Hepatocyte (in vitro differentiated cells): Measurements from ENCODE around the gene PLCL2. TPM values are rescaled to one million over a fixed set of nuclear protein-coding genes. Genes with fewer than 3 reads are reported as not detected.

ENCODE experiments used
- DNase-seq: peaks from one replicate; pipeline ENCODE4 v3.0.0-alpha.2; 2016; ENCODE audit warnings: low spot score
- H2AFZ ChIP-seq: fragments of 200-600 bp; sonication (generic); 2 replicates; pipeline ENCODE4 v1.6.0; 2016; ENCODE audit warnings: antibody characterized with exemption, mild to moderate bottlenecking
- H3K27ac ChIP-seq: fragments of 200-600 bp; sonication (generic); 2 replicates; pipeline ENCODE4 v1.5.1; 2016; ENCODE audit warnings: mild to moderate bottlenecking
- H3K27me3 ChIP-seq: fragments of 200-600 bp; sonication (generic); 2 replicates; pipeline ENCODE4 v1.6.1; 2016
- H3K36me3 ChIP-seq: fragments of 200-600 bp; sonication (generic); replicated peaks from 2 replicates; pipeline ENCODE4 v1.5.1; 2016; ENCODE audit warnings: low read depth; ENCODE audit not compliant: insufficient read depth
- H3K4me1 ChIP-seq: fragments of 200-600 bp; sonication (generic); 2 replicates; pipeline ENCODE4 v1.5.1; 2016; ENCODE audit warnings: mild to moderate bottlenecking, moderate library complexity; ENCODE audit not compliant: insufficient read depth
- H3K4me2 ChIP-seq: fragments of 200-600 bp; sonication (generic); 2 replicates; pipeline ENCODE4 v1.6.0; 2016
- H3K4me3 ChIP-seq: fragments of 200-600 bp; sonication (generic); 2 replicates; pipeline ENCODE4 v1.5.1; 2016; ENCODE audit warnings: mild to moderate bottlenecking
- H3K79me2 ChIP-seq: fragments of 200-600 bp; sonication (generic); 2 replicates; pipeline ENCODE4 v1.6.0; 2017; ENCODE audit warnings: mild to moderate bottlenecking
- H3K9me2 ChIP-seq: fragments of 200-600 bp; sonication (generic); replicated peaks from 2 replicates; pipeline ENCODE4 v1.6.0; 2017; ENCODE audit warnings: mild to moderate bottlenecking; ENCODE audit not compliant: insufficient read depth
- H3K9me3 ChIP-seq: fragments of 200-600 bp; sonication (generic); 2 replicates; pipeline ENCODE4 v1.5.1; 2016; ENCODE audit warnings: low read depth, mild to moderate bottlenecking
- H4K20me1 ChIP-seq: fragments of 200-600 bp; sonication (generic); 2 replicates; pipeline ENCODE4 v1.6.0; 2016; ENCODE audit warnings: mild to moderate bottlenecking; ENCODE audit not compliant: insufficient read depth, poor library complexity, severe bottlenecking
- CTCF ChIP-seq: fragments of 200-600 bp; sonication (generic); IDR thresholded peaks from 2 replicates; pipeline ENCODE4 v1.5.1; 2016; ENCODE audit warnings: antibody characterized with exemption, mild to moderate bottlenecking; ENCODE audit not compliant: poor library complexity
- EZH2 ChIP-seq: fragments of 200-600 bp; sonication (generic); IDR thresholded peaks from 2 replicates; pipeline ENCODE4 v1.6.1; 2016; ENCODE audit warnings: antibody characterized with exemption, mild to moderate bottlenecking, borderline replicate concordance
- EZH2phosphoT487 ChIP-seq: fragments of 200-600 bp; sonication (generic); IDR thresholded peaks from one replicate; pipeline ENCODE4 v1.6.1; 2018; ENCODE audit warnings: antibody characterized with exemption, mild to moderate bottlenecking, low read depth, moderate library complexity; ENCODE audit not compliant: unreplicated experiment, severe bottlenecking
- WGBS: methylation state at CpG from one replicate; pipeline ENCODE4 v1.1.6; 2016; ENCODE audit warnings: low lambda C conversion rate; ENCODE audit errors: missing lambda C conversion rate; 5-methylcytosine and 5-hydroxymethylcytosine counted together
- polyA plus RNA-seq: library from polyadenylated mRNA; unstranded; fragments of >200 nt; fragmentation: Nextera tagmentation; extraction: Ambion mirVana; gene quantifications from 2 replicates; pipeline ENCODE4 v1.2.1, GENCODE V29; 2016
- total RNA-seq: library from RNA; depleted of rRNA; stranded (reverse); fragments of >200 nt; gene quantifications from 2 replicates; pipeline ENCODE4 v1.2.3, GENCODE V29; 2014

The PLCL2 gene
- total and polyA plus RNA-seq, 2 experiments from 2014 or later: 3.2 to 14.2 TPM

DNA sequence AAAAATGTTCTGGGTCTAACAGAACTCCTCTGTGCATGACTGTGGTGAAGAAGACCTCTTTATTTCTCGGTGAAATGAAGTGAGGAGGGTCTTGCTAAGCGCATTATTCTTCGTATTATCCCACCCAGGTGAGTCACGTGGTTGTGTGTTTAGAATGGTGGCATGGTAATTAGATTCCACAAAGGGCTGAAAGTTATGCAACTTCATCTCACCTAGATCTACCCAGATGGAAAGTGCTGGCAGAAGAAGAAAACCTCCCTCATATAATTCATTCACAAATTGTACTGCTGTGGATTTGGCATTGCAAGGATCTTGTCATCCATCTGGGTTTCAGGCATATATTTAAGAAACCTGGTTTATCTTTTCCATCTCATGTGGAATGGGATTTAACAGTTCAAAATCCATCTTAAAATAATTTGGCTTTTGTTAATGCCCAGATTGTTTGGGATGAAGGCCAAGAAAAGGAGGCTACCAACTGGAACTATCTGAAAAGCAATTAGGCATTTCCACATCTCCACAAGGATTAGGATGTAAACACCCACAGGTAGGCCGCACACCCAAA lies 175.3 kb downstream of the PLCL2 start:
- TF ChIP-seq CTCF: no peak
- TF ChIP-seq EZH2: no peak
- TF ChIP-seq EZH2phosphoT487: no peak
- H3K4me1 ChIP-seq: no peaks in the 10 kb centered on the region
- H3K4me2 ChIP-seq: no peak overlapping the region

GRCh38 chr3:17061005-17061404 lies 176.2 kb downstream of the PLCL2 start:
- Histone ChIP-seq H3K27me3 (no peaks in the 10 kb centered on the region), H3K4me3 (no peak overlapping the region), H4K20me1 (no peaks in the 10 kb centered on the region), H3K9me2 (no peaks in the 10 kb centered on the region), H3K4me1 (no peaks in the 10 kb centered on the region), H2AFZ (no peak overlapping the region), H3K9me3 (no peaks in the 10 kb centered on the region), H3K79me2 (no peaks in the 10 kb centered on the region), H3K27ac (no peak overlapping the region), H3K36me3 (no peaks in the 10 kb centered on the region), H3K4me2 (no peak overlapping the region)
- WGBS: 88% methylated on average over 3 of the region's 3 CpGs
- TF ChIP-seq EZH2phosphoT487 (no peak), EZH2 (no peak), CTCF (no peak)
- no peak for DNase-seq

More for the DNA sequence above, 175.3 kb downstream of the PLCL2 start:
- H3K79me2 ChIP-seq: no peaks in the 10 kb centered on the region
- no peak for DNase-seq
- no peaks in the 10 kb centered on the region for H3K27me3 ChIP-seq
- H3K9me2 ChIP-seq: no peaks in the 10 kb centered on the region
- no peak overlapping the region for H3K4me3 ChIP-seq
- H3K36me3 ChIP-seq: no peaks in the 10 kb centered on the region
- H4K20me1 ChIP-seq: no peaks in the 10 kb centered on the region
- H3K9me3 ChIP-seq: no peaks in the 10 kb centered on the region
- 96% methylated on average over 5 of the region's 5 CpGs for WGBS
- H3K27ac ChIP-seq: no peak overlapping the region
- no peak overlapping the region for H2AFZ ChIP-seq

DNA sequence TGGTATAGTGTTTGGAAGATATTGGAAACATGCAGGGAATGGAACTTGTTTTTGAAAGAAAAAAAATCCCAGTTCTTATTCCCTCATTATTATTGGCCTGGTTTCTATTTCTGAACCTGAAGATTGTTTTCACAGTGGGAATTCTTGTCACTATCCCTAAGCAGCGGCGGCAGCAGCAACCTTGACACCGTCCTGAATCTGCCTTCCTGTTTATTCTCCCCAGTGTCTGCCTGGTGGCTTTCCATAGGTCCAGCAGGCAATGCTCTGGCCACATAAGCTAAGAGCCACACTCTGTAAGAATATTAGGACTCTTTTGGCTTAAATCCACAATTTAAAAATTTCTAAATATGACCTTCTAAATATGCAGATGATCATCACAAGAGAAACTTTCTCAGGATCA lies 178.0 kb downstream of the PLCL2 start:
- Histone ChIP-seq H3K4me2 (no peak overlapping the region), H2AFZ (no peak overlapping the region), H3K4me3 (no peak overlapping the region), H3K4me1 (no peaks in the 10 kb centered on the region), H4K20me1 (no peaks in the 10 kb centered on the region), H3K9me2 (no peaks in the 10 kb centered on the region), H3K27ac (no peak overlapping the region), H3K9me3 (no peaks in the 10 kb centered on the region), H3K36me3 (no peaks in the 10 kb centered on the region), H3K27me3 (no peaks in the 10 kb centered on the region), H3K79me2 (no peaks in the 10 kb centered on the region)
- 64% methylated on average over 3 of the region's 3 CpGs for WGBS
- no peak for DNase-seq
- TF ChIP-seq EZH2phosphoT487 (no peak), EZH2 (no peak)

DNA sequence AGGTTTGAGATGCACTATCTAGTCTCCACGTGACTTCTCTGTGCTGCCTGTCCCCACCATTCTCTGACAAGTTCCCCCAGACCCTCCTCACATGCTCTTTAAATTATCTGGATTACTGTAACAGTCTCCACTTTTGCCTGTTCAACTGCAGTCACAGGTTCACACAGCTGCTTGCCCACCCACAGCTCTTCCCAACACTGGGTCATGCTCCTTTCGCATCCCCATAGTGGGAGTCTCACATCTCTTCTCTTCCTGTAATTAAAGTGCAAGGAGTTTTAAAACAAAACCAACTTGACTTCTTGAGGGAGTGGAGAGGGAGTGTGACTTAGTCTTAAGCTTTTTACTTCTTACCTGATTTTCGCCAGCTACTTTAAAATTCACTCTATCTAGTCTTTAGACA lies 178.8 kb downstream of the PLCL2 start:
- WGBS: 74% methylated on average over 3 of the region's 3 CpGs
- no peak for DNase-seq

More for the DNA sequence above, 178.8 kb downstream of the PLCL2 start:
- no peak overlapping the region for H3K4me2 ChIP-seq
- H2AFZ ChIP-seq: no peak overlapping the region
- no peak overlapping the region for H3K27ac ChIP-seq
- H3K36me3 ChIP-seq: no peaks in the 10 kb centered on the region
- H3K4me3 ChIP-seq: no peak overlapping the region
- no peaks in the 10 kb centered on the region for H3K79me2 ChIP-seq
- no peaks in the 10 kb centered on the region for H4K20me1 ChIP-seq
- no peaks in the 10 kb centered on the region for H3K4me1 ChIP-seq
- no peaks in the 10 kb centered on the region for H3K9me2 ChIP-seq
- TF ChIP-seq EZH2: no peak
- TF ChIP-seq EZH2phosphoT487: no peak
- no peak for TF ChIP-seq CTCF
- no peaks in the 10 kb centered on the region for H3K9me3 ChIP-seq
- H3K27me3 ChIP-seq: no peaks in the 10 kb centered on the region
